HG03439 (cell line): ENCODE results near the gene CDX2.

ENCODE experiments used
- ATAC-seq: cut with Tn5 transposase; IDR thresholded peaks from one replicate; pipeline ENCODE4 v1.9.1; 2021; ENCODE audit warnings: mild to moderate bottlenecking, moderate library complexity; ENCODE audit not compliant: unreplicated experiment

The CDX2 gene

DNA sequence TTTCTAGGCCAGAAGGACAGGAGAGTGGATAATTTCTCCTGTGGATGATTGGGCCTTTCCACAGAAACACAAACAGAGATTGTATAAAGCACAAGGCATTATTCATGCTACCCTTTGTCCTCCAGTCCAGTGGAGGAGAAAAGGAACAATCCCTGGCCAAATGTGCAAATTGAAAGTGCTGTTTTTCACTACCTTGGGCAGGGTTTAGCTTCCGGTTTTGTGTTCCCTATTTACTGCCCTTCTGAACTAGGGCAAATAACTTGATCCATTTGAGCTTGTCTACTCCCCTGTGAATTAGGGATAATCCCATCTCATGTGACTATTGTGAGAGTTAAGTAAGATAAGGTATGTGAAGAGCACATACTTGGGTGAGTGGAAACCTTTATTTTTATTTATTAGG, 36.0 kb downstream of the CDX2 start:
- ATAC-seq, result no peak

- ATAC-seq, result no peak
These were observed 39.2 kb downstream of the CDX2 start for GRCh38 chr13:27929868-27930267.

DNA sequence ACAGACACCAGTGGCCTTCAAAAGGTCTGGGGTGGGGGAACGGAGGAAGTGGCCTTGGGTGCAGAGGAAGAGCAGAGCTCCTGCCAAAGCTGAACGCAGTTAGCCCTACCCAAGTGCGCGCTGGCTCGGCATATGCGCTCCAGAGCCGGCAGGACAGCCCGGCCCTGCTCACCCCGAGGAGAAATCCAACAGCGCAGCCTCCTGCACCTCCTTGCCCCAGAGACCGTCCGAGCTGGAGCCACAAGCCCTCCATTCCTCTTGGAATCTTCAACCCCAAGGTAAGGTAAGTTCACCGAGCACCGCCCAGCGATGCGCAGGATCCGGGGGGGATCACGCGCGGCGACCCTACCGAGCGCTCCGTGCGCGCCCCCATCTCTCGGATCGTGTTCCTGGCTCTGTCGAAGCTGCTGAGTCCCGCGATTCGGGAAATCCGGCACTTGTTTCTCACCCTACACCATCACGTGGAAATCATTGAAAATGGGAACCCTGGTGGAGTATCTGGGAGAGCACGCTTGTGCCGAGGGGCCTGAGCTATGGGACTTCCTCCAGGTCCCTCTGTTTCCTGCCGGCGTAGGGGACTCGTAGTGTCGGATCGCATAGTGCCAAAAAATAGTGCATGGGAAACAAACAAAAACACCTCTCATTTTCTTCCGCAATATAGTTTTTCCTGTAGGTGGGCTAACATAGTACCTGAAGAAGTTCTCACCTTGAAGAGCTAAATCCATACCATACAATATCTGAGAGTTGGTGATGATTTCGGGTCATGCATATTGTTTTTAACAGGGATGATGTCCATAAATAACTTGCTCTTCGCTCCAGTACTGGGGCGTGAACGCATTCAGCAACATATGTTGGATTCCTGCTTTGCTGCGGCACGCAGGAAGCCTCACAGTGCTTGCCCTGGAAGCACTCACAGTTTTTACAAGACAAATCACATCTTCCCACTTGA, 40.0 kb downstream of the CDX2 start:
- no peak for ATAC-seq

GRCh38 chr13:27928353-27928804, 40.7 kb downstream of the CDX2 start:
- no peak for ATAC-seq

DNA sequence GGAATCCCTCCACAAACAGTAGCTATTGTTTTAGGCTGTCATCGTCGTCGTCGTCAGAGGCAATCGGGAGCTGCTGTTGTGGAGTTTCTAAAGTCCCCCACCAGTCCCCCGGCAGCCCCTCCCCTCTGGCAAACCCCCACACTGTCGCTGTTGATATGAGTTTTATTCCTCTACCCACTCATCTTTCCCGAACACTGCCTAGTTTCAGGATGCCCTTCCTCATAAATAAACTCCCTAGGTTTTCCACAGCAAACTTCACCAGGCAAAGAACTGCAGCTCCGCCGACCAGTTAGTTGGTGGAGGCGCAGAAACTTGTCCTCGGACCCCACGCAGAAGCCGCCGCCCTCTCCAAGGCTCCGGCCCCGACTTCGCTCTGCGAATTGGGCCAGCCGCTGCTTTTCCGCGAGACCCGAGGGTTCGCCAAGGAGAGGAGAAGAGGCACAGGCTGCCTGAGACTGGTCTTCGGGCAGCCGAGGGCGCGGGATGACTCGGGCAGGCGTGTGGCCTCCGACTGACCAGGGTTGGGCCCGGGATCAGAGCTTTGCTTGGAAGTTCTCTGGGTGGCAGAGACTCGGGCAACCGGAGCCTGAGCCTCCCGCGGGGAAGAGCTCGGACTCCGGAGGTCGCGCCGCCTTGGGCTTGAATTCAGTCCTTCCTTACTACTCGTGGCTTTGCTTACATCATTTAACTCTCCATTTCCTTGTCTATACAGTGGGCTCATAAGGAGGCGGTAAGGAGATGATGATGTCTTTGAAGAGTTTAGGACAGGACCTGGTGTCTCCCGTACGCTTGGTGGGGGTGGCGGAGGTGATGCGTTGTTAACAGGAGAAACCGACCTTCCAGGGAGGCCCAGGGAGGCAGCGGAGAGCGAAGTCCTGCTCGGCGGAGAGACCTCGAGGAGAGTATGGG, 41.4 kb downstream of the CDX2 start:
- ATAC-seq, result no peak

DNA sequence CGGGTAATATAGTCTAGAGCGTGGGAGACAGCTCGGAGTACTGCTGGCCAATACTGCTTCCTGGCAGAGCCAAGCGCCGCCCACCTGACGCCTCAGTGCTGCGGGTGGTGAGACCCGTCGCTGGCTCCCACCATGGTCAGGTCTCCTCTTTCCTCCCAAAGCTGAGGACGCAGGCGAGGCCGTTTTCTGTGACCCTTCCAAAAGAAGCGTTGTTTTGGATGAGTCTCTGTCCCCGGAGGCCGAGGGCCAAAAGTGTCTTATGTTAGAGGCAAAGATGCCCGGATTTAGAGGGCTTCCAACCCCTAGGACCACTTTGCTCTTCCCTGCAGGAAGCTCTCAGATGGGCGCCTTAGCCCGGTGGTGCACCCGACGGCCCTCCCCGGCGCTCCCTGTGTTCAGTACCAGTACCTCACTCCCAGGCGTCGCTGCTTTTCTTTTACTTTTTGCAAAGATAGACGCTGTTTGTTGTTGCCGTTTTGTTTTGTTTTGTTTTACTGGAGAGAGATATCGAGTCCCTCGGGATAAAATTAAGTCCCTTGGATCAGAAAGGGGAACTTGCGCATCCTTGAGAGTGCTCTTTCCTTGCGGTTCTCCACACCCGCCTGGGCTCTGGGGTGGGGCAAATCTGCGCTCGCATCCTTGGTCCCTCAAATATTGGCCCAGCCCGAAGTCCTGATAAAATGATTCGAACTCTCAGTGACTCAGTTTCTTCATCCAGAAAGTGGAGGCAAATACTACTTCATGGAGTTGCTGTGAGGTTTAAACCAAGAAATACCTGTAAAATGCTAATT, 42.3 kb downstream of the CDX2 start:
- no peak for ATAC-seq

- no peak for ATAC-seq
These were observed 43.7 kb downstream of the CDX2 start for GRCh38 chr13:27925220-27925991.

- ATAC-seq, result no peak
These were observed 44.5 kb downstream of the CDX2 start for GRCh38 chr13:27924529-27925141.

GRCh38 chr13:27923794-27924528, 45.2 kb downstream of the CDX2 start:
- ATAC-seq, result no peak

- ATAC-seq, result no peak
These were observed 46.1 kb downstream of the CDX2 start for GRCh38 chr13:27922883-27923612.

- ATAC-seq, result no peak
These were observed 46.9 kb downstream of the CDX2 start for GRCh38 chr13:27921961-27922882.

- no peak for ATAC-seq
These were observed 47.6 kb downstream of the CDX2 start for GRCh38 chr13:27921421-27921960.

DNA sequence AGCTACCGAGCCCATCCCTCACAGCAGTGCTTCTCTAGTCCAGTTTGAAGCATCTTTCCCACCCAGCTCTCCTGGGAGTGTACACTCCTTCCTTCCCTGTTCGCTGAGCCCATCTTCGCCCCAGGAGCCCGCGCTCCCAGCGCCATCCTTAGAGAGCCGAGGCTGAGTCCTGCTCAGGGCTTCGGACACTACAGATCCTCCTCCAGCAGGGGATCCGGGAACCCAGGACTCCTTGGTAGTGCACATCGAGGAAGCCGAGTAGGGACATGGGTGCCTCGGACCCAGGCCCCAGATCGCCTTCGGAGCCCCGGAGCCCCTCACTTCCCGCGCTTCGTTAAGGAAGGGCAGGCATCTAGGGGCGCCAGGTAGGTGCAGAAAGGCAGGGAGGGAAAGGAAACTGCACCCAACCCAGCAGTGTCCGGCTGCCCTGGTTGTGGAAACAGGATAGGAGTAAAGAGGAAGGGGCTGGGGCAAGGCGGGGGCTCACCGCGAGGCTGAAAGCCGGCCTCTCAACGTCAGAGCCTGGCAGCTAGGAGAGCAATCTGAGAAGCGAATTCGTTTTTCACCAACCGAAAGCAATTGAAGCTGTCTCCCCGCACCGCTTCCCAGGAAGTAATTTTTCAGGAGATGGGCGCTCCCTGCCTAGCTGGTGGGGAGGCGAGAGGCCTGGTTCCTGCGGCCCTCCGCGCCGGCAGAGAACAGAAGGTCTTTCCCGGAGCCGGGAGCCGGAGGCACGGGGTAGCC, 48.3 kb downstream of the CDX2 start:
- no peak for ATAC-seq

DNA sequence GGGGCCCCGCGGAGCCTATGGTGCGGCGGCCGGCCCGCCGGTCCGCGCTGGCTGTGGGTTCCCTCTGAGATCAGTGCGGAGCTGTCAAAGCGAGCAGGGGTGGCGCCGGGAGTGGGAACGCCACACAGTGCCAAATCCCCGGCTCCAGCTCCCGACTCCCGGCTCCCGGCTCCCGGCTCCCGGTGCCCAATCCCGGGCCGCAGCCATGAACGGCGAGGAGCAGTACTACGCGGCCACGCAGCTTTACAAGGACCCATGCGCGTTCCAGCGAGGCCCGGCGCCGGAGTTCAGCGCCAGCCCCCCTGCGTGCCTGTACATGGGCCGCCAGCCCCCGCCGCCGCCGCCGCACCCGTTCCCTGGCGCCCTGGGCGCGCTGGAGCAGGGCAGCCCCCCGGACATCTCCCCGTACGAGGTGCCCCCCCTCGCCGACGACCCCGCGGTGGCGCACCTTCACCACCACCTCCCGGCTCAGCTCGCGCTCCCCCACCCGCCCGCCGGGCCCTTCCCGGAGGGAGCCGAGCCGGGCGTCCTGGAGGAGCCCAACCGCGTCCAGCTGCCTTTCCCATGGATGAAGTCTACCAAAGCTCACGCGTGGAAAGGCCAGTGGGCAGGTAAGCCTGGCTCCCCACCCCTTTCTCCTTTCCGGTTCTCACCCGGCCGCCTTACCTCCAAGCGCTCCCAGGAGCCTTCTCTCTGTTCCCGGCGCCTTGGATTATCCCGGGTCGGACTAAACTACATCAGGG, 49.0 kb downstream of the CDX2 start, which contains the start of gene PDX1:
Gene PDX1, plus strand, starts transcription at position 67 of the 743 bp plus-strand sequence. Its CDS starts 139 bp downstream, at position 206.
- no peak for ATAC-seq

DNA sequence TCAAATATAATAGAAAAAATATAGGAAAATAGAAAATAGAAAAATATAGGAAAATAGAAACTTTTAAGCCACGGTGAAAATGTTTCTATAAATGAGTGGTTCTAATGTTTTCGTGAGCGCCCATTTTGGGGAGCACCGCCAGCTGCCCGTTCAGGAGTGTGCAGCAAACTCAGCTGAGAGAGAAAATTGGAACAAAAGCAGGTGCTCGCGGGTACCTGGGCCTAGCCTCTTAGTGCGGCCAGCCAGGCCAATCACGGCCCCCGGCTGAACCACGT, 49.5 kb downstream of the CDX2 start:
- ATAC-seq, result no peak
